Activated T-helper 17 cell treated with anti-CD3 and anti-CD28 coated beads, Interleukin-2, amount 50 U/mL, for 72 hours (primary cell): Measurements from ENCODE around the gene MET. TPM values are rescaled to one million over a fixed set of nuclear protein-coding genes. Genes with fewer than 3 reads are reported as not detected.

ENCODE experiments used
- ATAC-seq: fragments of 150-1000 bp; cut with Tn5 transposase; replicated peaks from 2 replicates; pipeline ENCODE4 v1.10.0; 2021; ENCODE audit warnings: mild to moderate bottlenecking, moderate library complexity
- H3K27ac Mint-ChIP-seq: one replicate; pipeline ENCODE4 v1.8.0; 2022; ENCODE audit warnings: mixed read lengths
- H3K27me3 Mint-ChIP-seq: one replicate; pipeline ENCODE4 v1.8.0; 2022; ENCODE audit warnings: mixed read lengths
- H3K36me3 Mint-ChIP-seq: one replicate; pipeline ENCODE4 v1.8.0; 2022; ENCODE audit warnings: low read depth, mild to moderate bottlenecking, mixed read lengths
- H3K4me1 Mint-ChIP-seq: one replicate; pipeline ENCODE4 v1.8.0; 2022; ENCODE audit warnings: mixed read lengths
- H3K4me3 Mint-ChIP-seq: one replicate; pipeline ENCODE4 v1.8.0; 2022; ENCODE audit warnings: mild to moderate bottlenecking, mixed read lengths
- H3K9me3 Mint-ChIP-seq: one replicate; pipeline ENCODE4 v1.8.0; 2022; ENCODE audit warnings: mixed read lengths
- total RNA-seq, 2 donors: library from RNA; stranded (reverse); gene quantifications; one replicate each; pipeline ENCODE4 v1.2.3, GENCODE V29; 2022

The MET gene
- total RNA-seq, 2 donors from 2014 or later: 0.08 to 1.6 TPM

DNA sequence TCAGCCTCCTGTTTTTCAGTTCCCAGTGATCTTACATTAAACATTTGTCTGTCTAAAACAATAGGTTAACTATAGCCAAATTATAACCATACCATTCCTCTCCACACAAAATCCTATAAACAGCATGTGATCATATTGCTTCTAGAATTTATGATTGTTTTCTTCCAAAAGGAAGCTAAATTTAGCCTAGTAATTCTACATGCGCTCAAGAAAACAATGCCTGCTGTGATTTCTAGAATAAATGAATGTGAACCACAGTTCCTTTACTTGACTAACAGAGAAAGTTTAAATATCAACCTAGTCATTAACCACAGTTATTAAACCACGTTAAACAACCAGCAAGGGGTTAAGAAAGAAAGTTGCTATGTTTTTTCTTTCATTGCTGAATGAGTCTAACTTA is 26.4 kb downstream of the MET start:
- Mint-ChIP-seq H3K9me3 (no peaks in the 10 kb centered on the region), H3K27me3 (peaks cover 35% of the 10 kb centered on the region), H3K36me3 (no peaks in the 10 kb centered on the region), H3K27ac (no peak overlapping the region), H3K4me3 (no peak overlapping the region), H3K4me1 (no peaks in the 10 kb centered on the region)
- ATAC-seq: no peak

DNA sequence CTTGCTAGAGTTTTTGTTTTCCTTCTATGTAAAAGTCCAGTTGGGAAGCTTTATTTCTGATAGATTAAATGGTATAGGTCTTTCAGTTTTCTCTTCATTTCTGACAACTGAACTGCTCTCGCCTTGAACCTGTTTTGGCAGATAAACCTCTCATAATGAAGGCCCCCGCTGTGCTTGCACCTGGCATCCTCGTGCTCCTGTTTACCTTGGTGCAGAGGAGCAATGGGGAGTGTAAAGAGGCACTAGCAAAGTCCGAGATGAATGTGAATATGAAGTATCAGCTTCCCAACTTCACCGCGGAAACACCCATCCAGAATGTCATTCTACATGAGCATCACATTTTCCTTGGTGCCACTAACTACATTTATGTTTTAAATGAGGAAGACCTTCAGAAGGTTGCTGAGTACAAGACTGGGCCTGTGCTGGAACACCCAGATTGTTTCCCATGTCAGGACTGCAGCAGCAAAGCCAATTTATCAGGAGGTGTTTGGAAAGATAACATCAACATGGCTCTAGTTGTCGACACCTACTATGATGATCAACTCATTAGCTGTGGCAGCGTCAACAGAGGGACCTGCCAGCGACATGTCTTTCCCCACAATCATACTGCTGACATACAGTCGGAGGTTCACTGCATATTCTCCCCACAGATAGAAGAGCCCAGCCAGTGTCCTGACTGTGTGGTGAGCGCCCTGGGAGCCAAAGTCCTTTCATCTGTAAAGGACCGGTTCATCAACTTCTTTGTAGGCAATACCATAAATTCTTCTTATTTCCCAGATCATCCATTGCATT is 27.1 kb downstream of the MET start:
- Mint-ChIP-seq H3K4me1 (no peaks in the 10 kb centered on the region), H3K27ac (no peak overlapping the region), H3K27me3 (peaks cover 32% of the 10 kb centered on the region), H3K36me3 (no peaks in the 10 kb centered on the region), H3K9me3 (no peaks in the 10 kb centered on the region), H3K4me3 (no peak overlapping the region)
- ATAC-seq: no peak

DNA sequence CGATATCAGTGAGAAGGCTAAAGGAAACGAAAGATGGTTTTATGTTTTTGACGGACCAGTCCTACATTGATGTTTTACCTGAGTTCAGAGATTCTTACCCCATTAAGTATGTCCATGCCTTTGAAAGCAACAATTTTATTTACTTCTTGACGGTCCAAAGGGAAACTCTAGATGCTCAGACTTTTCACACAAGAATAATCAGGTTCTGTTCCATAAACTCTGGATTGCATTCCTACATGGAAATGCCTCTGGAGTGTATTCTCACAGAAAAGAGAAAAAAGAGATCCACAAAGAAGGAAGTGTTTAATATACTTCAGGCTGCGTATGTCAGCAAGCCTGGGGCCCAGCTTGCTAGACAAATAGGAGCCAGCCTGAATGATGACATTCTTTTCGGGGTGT is 27.7 kb downstream of the MET start:
- no peak for ATAC-seq
- Mint-ChIP-seq H3K27ac (no peak overlapping the region), H3K4me3 (no peak overlapping the region), H3K4me1 (no peaks in the 10 kb centered on the region), H3K27me3 (peaks cover 32% of the 10 kb centered on the region), H3K9me3 (no peaks in the 10 kb centered on the region), H3K36me3 (no peaks in the 10 kb centered on the region)

DNA sequence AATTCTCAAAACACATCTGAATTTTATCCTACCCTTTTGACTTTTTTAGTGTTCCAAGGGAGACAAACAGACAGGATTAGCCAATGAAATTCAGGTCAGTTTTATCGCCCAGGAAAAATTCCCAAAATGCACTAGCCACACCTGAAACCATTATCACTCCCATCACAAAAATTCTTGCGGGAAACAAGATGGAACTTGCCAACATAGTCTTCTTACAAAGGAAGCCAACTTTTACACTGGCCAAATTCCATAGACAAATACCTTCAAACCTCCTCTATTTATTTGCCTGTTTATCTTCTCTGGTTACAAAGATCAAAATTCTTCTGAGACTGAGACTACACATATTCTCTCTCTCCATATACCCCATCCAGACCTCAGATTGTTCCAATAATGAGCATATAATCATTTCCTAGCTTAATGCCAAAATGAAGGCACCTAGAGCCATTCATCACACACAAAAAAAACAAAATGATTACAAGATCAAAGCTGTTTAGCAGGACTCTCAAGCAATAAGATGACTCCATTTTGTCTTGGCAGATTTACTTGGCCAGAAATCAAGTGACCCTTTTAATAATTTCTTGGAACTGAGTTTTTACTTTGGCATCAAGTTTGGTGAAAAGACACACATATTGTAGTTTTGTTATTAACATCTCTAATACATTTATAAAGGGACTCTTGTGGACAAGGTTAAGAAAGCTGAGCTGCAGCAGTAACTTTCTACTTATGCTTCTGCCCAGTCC is 30.2 kb downstream of the MET start:
- ATAC-seq: no peak
- Mint-ChIP-seq H3K36me3 (no peaks in the 10 kb centered on the region), H3K27me3 (peaks cover 28% of the 10 kb centered on the region)

DNA sequence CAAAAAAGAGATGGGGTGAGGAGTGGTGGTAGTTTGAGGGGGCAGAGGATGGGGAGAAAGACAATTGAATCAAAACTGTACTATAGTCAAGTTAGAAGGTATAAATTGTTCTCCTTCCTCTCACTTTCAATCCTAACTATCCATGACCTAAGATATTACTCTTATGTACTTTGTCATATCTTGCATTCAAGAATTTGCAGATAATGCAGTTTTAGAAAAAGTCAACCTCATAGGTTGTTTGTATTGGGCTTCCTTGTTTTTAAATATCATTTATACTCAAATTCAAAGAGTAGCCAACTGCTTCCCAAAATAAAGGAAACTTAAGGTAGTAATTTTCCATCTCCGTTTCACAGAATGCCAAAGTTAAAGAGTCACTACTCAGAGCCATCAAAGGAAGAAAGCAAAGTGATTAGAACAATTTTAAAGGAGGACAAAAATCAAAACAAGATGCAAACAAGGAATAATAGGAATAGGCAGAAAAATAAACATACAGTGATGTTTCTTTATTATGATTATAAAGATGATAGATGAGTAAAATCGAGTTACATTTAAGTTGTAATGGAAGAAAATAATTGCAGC is 32.7 kb downstream of the MET start:
- no peaks in the 10 kb centered on the region for H3K36me3 Mint-ChIP-seq
- no peak overlapping the region for H3K4me3 Mint-ChIP-seq
- no peaks in the 10 kb centered on the region for H3K4me1 Mint-ChIP-seq
- no peak for ATAC-seq
- H3K9me3 Mint-ChIP-seq: no peaks in the 10 kb centered on the region
- H3K27me3 Mint-ChIP-seq: peaks cover 31% of the 10 kb centered on the region
- H3K27ac Mint-ChIP-seq: no peak overlapping the region

More for the DNA sequence above, 30.2 kb downstream of the MET start:
- Mint-ChIP-seq H3K4me1 (no peaks in the 10 kb centered on the region), H3K4me3 (no peak overlapping the region), H3K9me3 (no peaks in the 10 kb centered on the region), H3K27ac (no peak overlapping the region)

DNA sequence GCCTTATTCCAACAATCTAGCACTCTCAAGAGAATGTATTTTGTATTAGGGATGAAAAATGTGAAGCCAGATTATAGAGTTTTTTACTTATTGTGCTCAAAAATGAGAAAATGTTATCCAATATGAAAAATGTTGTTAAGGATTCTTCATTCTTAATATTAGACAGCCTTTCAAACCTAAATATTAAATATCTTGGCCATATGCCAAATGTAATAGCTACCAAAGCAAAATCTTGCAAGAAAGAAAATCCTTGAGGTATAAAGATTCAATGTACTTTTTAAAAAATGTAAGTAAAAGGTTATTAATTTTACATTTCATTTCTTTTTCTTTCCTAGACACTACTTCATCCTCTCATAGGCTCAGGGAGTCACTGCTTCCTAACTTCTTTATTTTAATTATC is 33.4 kb downstream of the MET start:
- H3K27me3 Mint-ChIP-seq: peaks cover 31% of the 10 kb centered on the region
- no peaks in the 10 kb centered on the region for H3K9me3 Mint-ChIP-seq
- no peak overlapping the region for H3K27ac Mint-ChIP-seq
- ATAC-seq: no peak
- no peak overlapping the region for H3K4me3 Mint-ChIP-seq
- H3K36me3 Mint-ChIP-seq: no peaks in the 10 kb centered on the region
- no peaks in the 10 kb centered on the region for H3K4me1 Mint-ChIP-seq

DNA sequence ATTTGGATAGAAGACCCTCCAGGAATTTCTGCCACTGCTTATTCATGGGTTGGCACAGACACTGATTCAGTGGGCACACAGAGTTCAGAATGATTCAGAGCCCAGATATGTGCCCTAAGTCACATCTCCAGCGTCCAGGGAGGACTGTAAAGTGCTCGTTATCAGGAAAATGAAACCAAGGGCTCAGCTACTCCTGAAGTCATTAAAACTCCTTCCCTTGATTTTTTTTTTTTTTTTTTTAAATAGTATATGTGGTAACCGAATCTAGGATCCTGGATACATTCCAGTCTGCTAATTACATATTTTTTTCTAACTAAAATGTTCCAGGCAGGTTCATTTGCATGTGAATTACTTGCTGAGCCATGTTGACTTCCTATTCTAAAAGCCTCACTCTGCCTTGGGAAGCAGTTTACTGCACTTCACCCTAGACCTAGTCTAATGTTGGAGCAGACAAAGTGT is 34.7 kb downstream of the MET start:
- no peaks in the 10 kb centered on the region for H3K4me1 Mint-ChIP-seq
- H3K27ac Mint-ChIP-seq: no peak overlapping the region
- no peak for ATAC-seq
- no peaks in the 10 kb centered on the region for H3K9me3 Mint-ChIP-seq
- peaks cover 25% of the 10 kb centered on the region for H3K27me3 Mint-ChIP-seq
- H3K4me3 Mint-ChIP-seq: no peak overlapping the region
- no peaks in the 10 kb centered on the region for H3K36me3 Mint-ChIP-seq

DNA sequence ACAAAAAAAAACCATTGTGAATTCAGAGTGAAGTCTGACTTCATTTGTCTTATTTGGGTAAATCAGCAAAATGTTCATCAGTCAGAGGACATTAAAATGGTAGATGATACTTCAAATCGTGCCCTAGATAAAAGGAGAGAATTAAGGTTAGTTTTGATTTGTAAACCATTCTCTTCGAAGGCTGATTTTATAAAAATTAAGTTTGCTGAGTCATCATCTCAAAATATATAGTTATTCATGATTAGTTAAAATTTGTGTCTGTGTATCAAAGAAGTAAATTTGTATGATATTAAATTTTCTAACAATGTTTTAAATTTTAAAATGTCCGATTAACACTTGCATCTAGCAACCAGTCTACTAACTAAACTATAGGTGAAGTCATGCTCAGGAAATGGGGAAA is 35.3 kb downstream of the MET start:
- H3K4me3 Mint-ChIP-seq: no peak overlapping the region
- ATAC-seq: no peak
- no peaks in the 10 kb centered on the region for H3K36me3 Mint-ChIP-seq
- H3K4me1 Mint-ChIP-seq: no peaks in the 10 kb centered on the region
- no peaks in the 10 kb centered on the region for H3K9me3 Mint-ChIP-seq
- H3K27ac Mint-ChIP-seq: no peak overlapping the region
- peaks cover 27% of the 10 kb centered on the region for H3K27me3 Mint-ChIP-seq

DNA sequence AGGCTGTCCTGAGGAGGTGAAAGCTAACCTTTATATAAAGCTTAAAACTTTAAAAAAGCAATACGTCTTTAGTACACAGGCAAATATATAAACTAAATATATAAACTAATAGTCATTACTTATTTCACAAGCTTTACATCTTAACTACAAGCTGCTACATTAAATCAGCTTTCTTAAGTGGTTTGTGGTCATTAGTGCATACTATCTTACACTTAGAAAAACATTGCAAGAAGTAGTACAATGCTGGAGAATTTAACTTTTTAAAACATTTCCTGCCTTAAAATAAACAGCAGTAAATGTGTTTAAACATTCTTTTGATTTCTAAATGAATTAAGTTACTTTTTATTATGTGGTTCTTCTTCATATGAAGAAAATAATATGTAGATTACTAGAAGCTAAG is 36.3 kb downstream of the MET start:
- Mint-ChIP-seq H3K4me3 (no peak overlapping the region), H3K27ac (no peak overlapping the region), H3K27me3 (peaks cover 22% of the 10 kb centered on the region), H3K36me3 (no peaks in the 10 kb centered on the region), H3K9me3 (no peaks in the 10 kb centered on the region), H3K4me1 (no peaks in the 10 kb centered on the region)
- ATAC-seq: no peak

DNA sequence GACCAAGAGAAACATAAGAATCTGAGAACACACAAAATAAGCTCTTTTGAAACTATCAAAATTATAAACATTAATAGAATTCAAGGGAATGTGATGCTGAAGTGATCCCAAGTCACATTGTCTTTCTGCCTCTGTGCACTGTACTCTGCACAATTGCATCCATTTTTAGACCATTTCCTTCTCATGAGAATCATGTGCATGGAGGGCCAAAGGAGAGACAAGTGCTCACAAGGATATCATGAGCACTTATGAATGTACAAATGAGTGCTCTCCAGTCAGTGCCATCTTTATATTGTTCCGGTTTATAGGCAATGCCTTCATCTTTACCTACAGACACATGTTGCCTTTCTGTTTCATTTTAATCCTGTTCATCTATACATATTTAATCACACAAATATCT is 36.9 kb downstream of the MET start:
- no peaks in the 10 kb centered on the region for H3K4me1 Mint-ChIP-seq
- H3K9me3 Mint-ChIP-seq: no peaks in the 10 kb centered on the region
- no peak overlapping the region for H3K27ac Mint-ChIP-seq
- ATAC-seq: no peak
- H3K27me3 Mint-ChIP-seq: peaks cover 22% of the 10 kb centered on the region
- H3K36me3 Mint-ChIP-seq: no peaks in the 10 kb centered on the region
- H3K4me3 Mint-ChIP-seq: no peak overlapping the region

DNA sequence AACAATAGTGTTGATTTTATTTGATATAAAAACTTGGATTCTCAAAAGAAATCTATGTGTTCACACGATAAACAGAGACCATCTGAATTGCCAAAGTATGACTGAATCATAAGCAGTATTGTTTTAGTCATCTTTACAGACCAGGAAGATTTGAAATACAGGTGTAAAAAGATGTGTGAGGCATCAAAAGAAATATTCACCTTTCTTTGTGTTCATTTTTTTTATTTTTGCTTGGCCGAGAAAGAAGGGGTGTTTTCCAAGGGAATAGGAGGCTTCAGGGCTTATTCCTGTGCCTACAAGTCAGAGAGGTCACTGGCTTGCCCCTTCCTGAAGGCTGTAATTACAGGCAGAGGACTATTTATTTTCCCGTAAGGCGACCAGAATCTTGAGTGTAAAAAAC is 37.3 kb downstream of the MET start:
- no peaks in the 10 kb centered on the region for H3K9me3 Mint-ChIP-seq
- H3K27me3 Mint-ChIP-seq: peaks cover 22% of the 10 kb centered on the region
- no peak overlapping the region for H3K4me3 Mint-ChIP-seq
- ATAC-seq: no peak
- H3K27ac Mint-ChIP-seq: no peak overlapping the region
- H3K4me1 Mint-ChIP-seq: no peaks in the 10 kb centered on the region
- no peaks in the 10 kb centered on the region for H3K36me3 Mint-ChIP-seq

DNA sequence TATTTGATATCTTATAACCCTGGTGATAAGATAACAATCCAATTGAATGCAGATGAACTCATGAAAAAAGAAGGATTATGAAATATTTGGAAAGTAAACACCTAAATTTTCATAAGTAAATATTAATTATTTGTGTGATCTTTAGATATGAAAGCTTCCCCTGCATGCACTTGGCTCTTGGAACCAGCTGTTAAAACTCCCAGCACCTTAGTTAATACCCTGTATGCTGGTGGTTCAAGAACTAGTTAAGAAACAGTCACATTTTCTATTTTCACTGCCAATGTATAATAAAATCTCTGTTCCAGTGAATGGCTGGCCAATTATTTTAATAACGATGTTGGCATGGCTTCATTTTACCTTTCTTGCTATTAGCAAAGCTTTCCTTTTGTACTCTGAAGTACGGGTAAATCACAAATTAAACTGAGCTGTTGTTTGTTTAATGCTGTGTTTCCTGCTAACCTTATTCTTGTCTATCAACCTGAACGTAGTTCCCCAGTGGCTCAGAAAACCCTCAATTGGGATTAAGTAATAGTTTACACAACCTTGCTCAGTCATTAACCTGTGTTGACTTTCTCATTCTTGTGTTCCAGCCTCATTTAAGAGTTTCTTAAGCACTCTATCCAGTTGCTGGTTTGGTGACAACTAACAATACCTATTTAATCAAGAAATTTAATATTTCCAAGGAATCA is 38.9 kb downstream of the MET start:
- no peak for ATAC-seq
- Mint-ChIP-seq H3K27ac (no peak overlapping the region), H3K9me3 (no peaks in the 10 kb centered on the region), H3K4me3 (no peak overlapping the region), H3K36me3 (no peaks in the 10 kb centered on the region), H3K27me3 (peaks cover 25% of the 10 kb centered on the region), H3K4me1 (no peaks in the 10 kb centered on the region)

DNA sequence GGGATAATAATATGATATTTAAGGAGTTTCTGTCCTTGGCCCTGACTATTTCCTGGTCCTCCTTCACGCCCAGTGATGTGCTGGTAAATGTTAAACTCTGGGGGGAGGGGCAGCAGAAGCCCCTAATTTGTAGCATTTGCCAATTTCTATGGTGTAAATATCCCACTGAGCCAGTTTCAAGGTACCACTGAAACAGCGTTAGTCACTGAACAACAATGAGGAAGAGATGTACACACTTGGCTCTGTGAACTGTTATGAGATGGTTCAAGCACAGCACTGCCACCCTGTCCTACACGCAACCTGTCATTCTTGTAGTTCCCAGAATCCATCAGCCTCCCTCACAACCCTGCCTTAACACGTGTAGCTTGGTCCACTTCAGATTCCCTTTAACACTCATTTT is 39.8 kb downstream of the MET start:
- H3K4me3 Mint-ChIP-seq: no peak overlapping the region
- ATAC-seq: no peak
- peaks cover 30% of the 10 kb centered on the region for H3K27me3 Mint-ChIP-seq
- no peaks in the 10 kb centered on the region for H3K4me1 Mint-ChIP-seq
- H3K27ac Mint-ChIP-seq: no peak overlapping the region
- H3K9me3 Mint-ChIP-seq: no peaks in the 10 kb centered on the region
- H3K36me3 Mint-ChIP-seq: no peaks in the 10 kb centered on the region

DNA sequence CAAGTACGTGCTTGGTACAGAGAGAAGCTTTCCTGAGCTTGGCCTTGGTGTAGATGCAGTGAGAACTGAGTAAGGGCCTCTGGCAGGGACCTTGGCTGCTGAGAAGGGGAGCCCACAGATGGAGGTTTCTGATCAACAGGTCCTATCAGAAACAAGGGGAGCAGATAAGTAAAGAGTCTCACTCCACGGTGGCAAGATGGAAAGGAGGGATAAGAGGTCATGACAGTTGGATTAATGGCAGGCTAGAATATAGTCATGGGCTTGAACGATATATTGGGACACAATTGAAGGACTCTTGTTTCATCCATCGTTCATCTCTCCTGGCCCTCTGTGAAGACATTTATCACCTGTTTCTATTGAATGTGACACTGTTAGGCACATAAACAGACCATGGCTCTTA is 41.5 kb downstream of the MET start:
- Mint-ChIP-seq H3K36me3 (no peaks in the 10 kb centered on the region), H3K27ac (no peak overlapping the region), H3K9me3 (no peaks in the 10 kb centered on the region), H3K4me3 (no peak overlapping the region), H3K4me1 (no peaks in the 10 kb centered on the region), H3K27me3 (peaks cover 27% of the 10 kb centered on the region)
- no peak for ATAC-seq
